H1 (cell line): ENCODE measurements around the gene CXorf51A. TPM values are rescaled to one million over a fixed set of nuclear protein-coding genes. Genes with fewer than 3 reads are reported as not detected.

Experiments used
- CTCF ChIA-PET: fragments of 300-600 bp; sonication (Branson Sonifier 250); formaldehyde crosslinking; loops from one replicate; lab custom pipeline; 2021; ENCODE audit not compliant: partially characterized antibody; lab: Charles Lee
- POLR2A ChIA-PET: fragments of 300-600 bp; sonication (Branson Sonifier 250); formaldehyde crosslinking; loops from one replicate; lab custom pipeline; 2021; ENCODE audit warnings: inconsistent platforms; ENCODE audit not compliant: partially characterized antibody; lab: Charles Lee
- DNase-seq, 2 experiments: peaks; one replicate each; pipeline versions ENCODE4 v3.0.0 to v3.0.0-alpha.2; 2010 to 2022; ENCODE audit warnings: low spot score in 2 of 2, low read depth in 1 of 2, mixed read lengths in 1 of 2
- FAIRE-seq: peaks from 2 replicates; lab custom pipeline; 2011; peaks lifted over from hg19 to GRCh38; lab: Jason Lieb, UNC
- H2AFZ ChIP-seq: 2 replicates; pipeline ENCODE4 v1.8.1; 2012; ENCODE audit warnings: low read length, inconsistent platforms
- H2AK5ac ChIP-seq: 2 replicates; pipeline ENCODE4 v1.6.1; 2013; ENCODE audit warnings: low read depth, low read length
- H2BK120ac ChIP-seq: replicated peaks from 2 replicates; pipeline ENCODE3; 2013; ENCODE audit warnings: low read depth, low read length, inconsistent platforms
- H2BK12ac ChIP-seq: 2 replicates; pipeline ENCODE4 v1.6.1; 2013; ENCODE audit warnings: low read depth, low read length
- H2BK15ac ChIP-seq: 2 replicates; pipeline ENCODE4 v1.6.1; 2013; ENCODE audit warnings: low read length
- H2BK20ac ChIP-seq: 2 replicates; pipeline ENCODE4 v1.6.1; 2013; ENCODE audit warnings: low read length
- H2BK5ac ChIP-seq: 2 replicates; pipeline ENCODE4 v1.6.1; 2013; ENCODE audit warnings: low read depth, low read length
- H3K14ac ChIP-seq: 2 replicates; pipeline ENCODE4 v1.6.1; 2013; ENCODE audit warnings: inconsistent platforms; ENCODE audit not compliant: insufficient read length
- H3K18ac ChIP-seq: 2 replicates; pipeline ENCODE4 v1.6.1; 2013; ENCODE audit warnings: low read length; ENCODE audit errors: extremely low read depth
- H3K23ac ChIP-seq: 2 replicates; pipeline ENCODE4 v1.6.1; 2013; ENCODE audit warnings: inconsistent platforms; ENCODE audit not compliant: insufficient read length
- H3K23me2 ChIP-seq: 2 replicates; pipeline ENCODE4 v1.6.1; 2013; ENCODE audit warnings: low read depth, low read length
- H3K27ac ChIP-seq: 2 replicates; pipeline ENCODE4 v1.6.1; 2011; ENCODE audit warnings: low read depth, low read length, inconsistent platforms
- H3K27me3 ChIP-seq, 4 experiments: replicated peaks in 1 of 4; 1 replicate in 1 of 4; 2 replicates in 3 of 4; pipeline versions ENCODE4 v1.6.1 to v1.8.1; 2011 to 2013; ENCODE audit warnings: low read length in 3 of 4, mild to moderate bottlenecking in 3 of 4, inconsistent platforms in 2 of 4, mixed read lengths in 2 of 4, moderate library complexity in 1 of 4; ENCODE audit not compliant: control insufficient read depth in 3 of 4, insufficient read depth in 3 of 4; ENCODE audit errors: extremely low read depth in 1 of 4
- H3K36me3 ChIP-seq, 4 experiments: 2 replicates each; pipeline versions ENCODE4 v1.6.1 to v1.8.1; 2011 to 2013; ENCODE audit warnings: mild to moderate bottlenecking in 4 of 4, low read length in 3 of 4, moderate library complexity in 2 of 4, control low read depth in 1 of 4, inconsistent platforms in 1 of 4; ENCODE audit not compliant: insufficient read depth in 4 of 4, control insufficient read depth in 2 of 4
- H3K4ac ChIP-seq: replicated peaks from 2 replicates; pipeline ENCODE3; 2013; ENCODE audit warnings: low read length, low read depth, mixed read lengths, inconsistent platforms; ENCODE audit not compliant: insufficient read length
- H3K4me1 ChIP-seq, 4 experiments: replicated peaks in 1 of 4; 1 replicate in 1 of 4; 2 replicates in 3 of 4; pipeline versions ENCODE4 v1.6.1 to v1.8.1; 2011 to 2013; ENCODE audit warnings: low read length in 3 of 4, inconsistent platforms in 2 of 4, mixed read lengths in 1 of 4; ENCODE audit not compliant: insufficient read depth in 4 of 4, control insufficient read depth in 3 of 4
- H3K4me2 ChIP-seq, 2 experiments: 2 replicates each; pipeline versions ENCODE4 v1.6.1 to v1.8.1; 2011 to 2013; ENCODE audit warnings: low read depth in 2 of 2, low read length in 2 of 2, control low read depth in 1 of 2, inconsistent platforms in 1 of 2, mild to moderate bottlenecking in 1 of 2; ENCODE audit not compliant: insufficient read depth in 1 of 2
- H3K4me3 ChIP-seq, 4 experiments: fragments of 200-600, 300-600 bp in 1 of 4; sonication (generic), shearing (Covaris generic), sonication (Bioruptor Twin) in 1 of 4; 2 replicates each; pipeline versions ENCODE4 v1.5.1 to v1.8.1; 2011 to 2016; ENCODE audit warnings: low read length in 4 of 4, low read depth in 3 of 4, control low read depth in 2 of 4, inconsistent platforms in 2 of 4, mild to moderate bottlenecking in 2 of 4, mixed read lengths in 1 of 4, moderate library complexity in 1 of 4; ENCODE audit not compliant: insufficient read depth in 2 of 4; ENCODE audit errors: extremely low read depth in 1 of 4
- H3K56ac ChIP-seq: replicated peaks from 2 replicates; pipeline ENCODE3; 2013; ENCODE audit warnings: low read depth, mild to moderate bottlenecking, mixed read lengths, low read length, inconsistent platforms; ENCODE audit not compliant: insufficient read length
- H3K79me1 ChIP-seq: 2 replicates; pipeline ENCODE4 v1.6.1; 2013; ENCODE audit warnings: low read depth, low read length, control low read depth
- H3K79me2 ChIP-seq, 2 experiments: 2 replicates each; pipeline versions ENCODE4 v1.6.1 to v1.8.1; 2012 to 2013; ENCODE audit warnings: low read length in 2 of 2, mild to moderate bottlenecking in 2 of 2, inconsistent platforms in 1 of 2; ENCODE audit not compliant: insufficient read depth in 2 of 2, control insufficient read depth in 1 of 2
- H3K9ac ChIP-seq, 4 experiments: replicated peaks in 1 of 4; 1 replicate in 1 of 4; 2 replicates in 3 of 4; pipeline versions ENCODE4 v1.6.1 to v1.8.1; 2011 to 2013; ENCODE audit warnings: low read depth in 3 of 4, low read length in 3 of 4, control low read depth in 2 of 4, mild to moderate bottlenecking in 2 of 4, moderate library complexity in 2 of 4, inconsistent platforms in 1 of 4; ENCODE audit errors: extremely low read depth in 1 of 4
- H3K9me3 ChIP-seq, 2 experiments: 2 replicates each; pipeline versions ENCODE4 v1.6.1 to v1.8.1; 2012 to 2013; ENCODE audit warnings: mild to moderate bottlenecking in 2 of 2, moderate library complexity in 2 of 2, control low read depth in 1 of 2, inconsistent platforms in 1 of 2, low read depth in 1 of 2, low read length in 1 of 2, mixed read lengths in 1 of 2; ENCODE audit not compliant: insufficient read depth in 2 of 2
- H4K20me1 ChIP-seq, 2 experiments: replicated peaks in 1 of 2; 2 replicates each; pipeline versions ENCODE3 to v1.8.1; 2011 to 2013; ENCODE audit warnings: inconsistent platforms in 2 of 2, low read length in 2 of 2, mild to moderate bottlenecking in 1 of 2; ENCODE audit not compliant: insufficient read depth in 2 of 2, control insufficient read depth in 1 of 2
- H4K5ac ChIP-seq: 2 replicates; pipeline ENCODE4 v1.6.1; 2013; ENCODE audit warnings: low read length, low read depth, mixed read lengths, inconsistent platforms; ENCODE audit not compliant: insufficient read length
- H4K8ac ChIP-seq: 2 replicates; pipeline ENCODE4 v1.8.0; 2013; ENCODE audit warnings: mild to moderate bottlenecking, moderate library complexity, low read length, inconsistent platforms; ENCODE audit not compliant: insufficient read depth; ENCODE audit errors: extremely low read depth
- H4K91ac ChIP-seq: replicated peaks from 2 replicates; pipeline ENCODE3; 2013; ENCODE audit warnings: low read length, mixed read lengths, inconsistent platforms; ENCODE audit not compliant: insufficient read length
- BRCA1 ChIP-seq: IDR thresholded peaks from 2 replicates; pipeline ENCODE4 v1.6.1; 2012; ENCODE audit warnings: low read depth, low read length, improper control_type of control experiment
- HDAC6 ChIP-seq: IDR thresholded peaks from one replicate; pipeline ENCODE4 v1.7.1; 2012; ENCODE audit warnings: low read depth, mild to moderate bottlenecking, inconsistent platforms, low read length, moderate library complexity
- POLR2A ChIP-seq, 2 experiments: IDR thresholded peaks; 1 replicate in 1 of 2; 2 replicates in 1 of 2; pipeline ENCODE4 v1.6.1; 2011; ENCODE audit warnings: low read depth in 2 of 2, low read length in 2 of 2, mild to moderate bottlenecking in 2 of 2; ENCODE audit errors: control extremely low read depth in 1 of 2
- SAP30 ChIP-seq: fragments of 300-600 bp; sonication (generic); IDR thresholded peaks from 2 replicates; pipeline ENCODE4 v1.7.1; 2012; ENCODE audit warnings: low read length, moderate library complexity, mild to moderate bottlenecking, inconsistent platforms; ENCODE audit not compliant: insufficient read depth, insufficient replicate concordance
- WGBS, 2 experiments: shearing (Covaris generic) in 1 of 2; methylation state at CpG; one replicate each; pipeline versions ENCODE4 v1.1.6 to v1.1.7; 2013 to 2015; ENCODE audit warnings: low lambda C conversion rate in 2 of 2, mixed read lengths in 2 of 2, inconsistent platforms in 1 of 2, low coverage in 1 of 2, missing lambda C conversion rate in 1 of 2; ENCODE audit not compliant: insufficient replicate concordance in 2 of 2, insufficient coverage in 1 of 2, insufficient read length in 1 of 2; ENCODE audit errors: extremely low coverage in 1 of 2, missing lambda C conversion rate in 1 of 2; 5-methylcytosine and 5-hydroxymethylcytosine counted together
- polyA plus RNA-seq, 7 experiments: library from polyadenylated mRNA; depleted of rRNA in 3 of 7; stranded (reverse) in 5 of 7; unstranded in 2 of 7; fragments of >200 nt in 5 of 7; fragments of 200-250 nt in 2 of 7; gene quantifications; 1 replicate in 5 of 7; 2 replicates in 1 of 7; 4 replicates in 1 of 7; pipeline versions ENCODE4 v1.2.1 to v1.2.3, GENCODE V29; 2011 to 2013; ENCODE audit warnings: missing spikeins in 2 of 7, mixed read lengths in 2 of 7
- total RNA-seq: library from RNA; stranded (reverse); fragmentation: NEBNext Ultra II Directional; extraction: Animal tissue kit (Norgen Biotek cat#: 25700); gene quantifications from 2 replicates; pipeline ENCODE4 v1.2.1, GENCODE V29; 2021

CXorf51A gene
- total and polyA plus RNA-seq, 2 of the 8 experiments (the other 6 are each of a cell fraction or from before 2014, with no cell fraction given) = not detected

DNA sequence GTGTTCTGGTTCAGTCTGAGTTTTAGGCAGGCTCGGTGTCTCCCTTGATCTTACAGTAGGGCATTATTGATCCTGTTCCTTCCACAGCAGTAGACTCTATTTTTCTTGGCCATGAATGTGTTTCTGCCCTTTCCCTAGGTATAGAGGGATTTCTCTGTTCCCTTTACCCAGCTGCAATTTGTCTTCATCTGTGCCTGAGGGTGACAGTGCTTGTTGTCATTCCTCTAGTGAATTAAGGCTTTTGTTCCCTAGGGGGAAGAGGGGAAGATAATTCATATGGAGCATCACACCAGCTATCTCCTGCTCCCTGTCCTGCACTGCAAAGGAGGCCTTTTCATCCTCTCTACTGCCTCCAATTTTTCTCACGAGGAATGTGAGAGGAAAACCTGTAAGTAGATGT, 39.7 kb upstream of the CXorf51A start:
- Histone ChIP-seq H3K79me1 (no peaks in the 10 kb centered on the region), H4K8ac (no peak overlapping the region), H3K4me1 (no peaks in the 10 kb centered on the region), H4K91ac (no peak overlapping the region), H3K27me3 (no peaks in the 10 kb centered on the region), H3K4ac (no peak overlapping the region), H3K4me2 (no peak overlapping the region), H3K9me3 (no peaks in the 10 kb centered on the region), H3K36me3 (no peaks in the 10 kb centered on the region), H3K23ac (no peak overlapping the region), H2BK120ac (no peak overlapping the region), H2BK15ac (no peak overlapping the region), H3K23me2 (no peaks in the 10 kb centered on the region), H2BK12ac (no peak overlapping the region), H3K18ac (no peak overlapping the region), H3K27ac (no peak overlapping the region), H2AFZ (no peak overlapping the region), H3K14ac (no peak overlapping the region), H4K20me1 (no peaks in the 10 kb centered on the region), H2AK5ac (no peak overlapping the region), H3K9ac (no peak overlapping the region), H3K56ac (no peak overlapping the region), H3K4me3 (no peak overlapping the region)
- CTCF ChIA-PET = no interaction called here
- POLR2A ChIA-PET = no interaction called here
- WGBS, 2 experiments = 94% methylated on average over 2 of the region's 2 CpGs; no CpG with 5 or more reads in 1 of the 2 experiments
- no peak for DNase-seq
- TF ChIP-seq POLR2A (IDR thresholded peaks at IDR 0.05; ENCODE audit: control extremely low read depth in 1 of 2, low read depth in 2 of 2, low read length in 2 of 2) = no peak
- TF ChIP-seq HDAC6 = no peak
- no peak for TF ChIP-seq SAP30
- no peak for TF ChIP-seq BRCA1
- TF ChIP-seq, all 59 proteins: peak for 0
- H2BK20ac ChIP-seq = no peak overlapping the region
- H4K5ac ChIP-seq = no peak overlapping the region
- no peak overlapping the region for H2BK5ac ChIP-seq
- no peak for FAIRE-seq
- no peaks in the 10 kb centered on the region for H3K79me2 ChIP-seq
